Breast epithelium (tissue), 4 donors: ENCODE measurements around the gene COL16A1. TPM values are rescaled to one million over a fixed set of nuclear protein-coding genes. Genes with fewer than 3 reads are reported as not detected.

Experiments used
- DNase-seq, 2 donors: peaks; one replicate each; pipeline ENCODE4 v3.0.0-alpha.2; 2019; ENCODE audit warnings: low spot score in 2 of 2
- H3K27ac ChIP-seq, 2 donors: fragments of 200-600 bp; sonication (generic) in 1 of 2; one replicate each; pipeline ENCODE4 v1.5.1; 2016 to 2019; ENCODE audit warnings: mild to moderate bottlenecking in 1 of 2
- H3K27me3 ChIP-seq, 2 donors: fragments of 200-600 bp; sonication (generic) in 1 of 2; one replicate each; pipeline versions ENCODE4 v1.5.1 to v1.6.0; 2017 to 2019; ENCODE audit warnings: control low read depth in 1 of 2, mild to moderate bottlenecking in 1 of 2
- H3K36me3 ChIP-seq: fragments of 200-600 bp; one replicate; pipeline ENCODE4 v1.5.1; 2019
- H3K4me1 ChIP-seq, 2 donors: fragments of 200-600 bp; sonication (generic); one replicate each; pipeline ENCODE4 v1.5.1; 2016 to 2019; ENCODE audit warnings: control low read depth in 1 of 2
- H3K4me3 ChIP-seq, 3 donors: fragments of 200-600 bp; sonication (generic); 1 replicate in 2 of 3; 2 replicates in 1 of 3; pipeline ENCODE4 v1.5.1; 2016 to 2019; ENCODE audit warnings: mild to moderate bottlenecking in 3 of 3, moderate library complexity in 2 of 3
- H3K9me3 ChIP-seq, 2 donors: fragments of 200-600 bp; sonication (generic) in 1 of 2; one replicate each; pipeline ENCODE4 v1.5.1; 2016 to 2019; ENCODE audit warnings: control low read depth in 1 of 2
- CTCF ChIP-seq, 3 donors: fragments of 450-650 bp; IDR thresholded peaks; one replicate each; pipeline ENCODE4 v1.5.1; 2016 to 2017; ENCODE audit warnings: antibody characterized with exemption in 3 of 3, mild to moderate bottlenecking in 3 of 3, moderate library complexity in 3 of 3
- POLR2A ChIP-seq: fragments of 450-650 bp; IDR thresholded peaks from one replicate; pipeline ENCODE4 v1.6.1; 2016; ENCODE audit warnings: antibody characterized with exemption, mild to moderate bottlenecking, moderate library complexity
- POLR2AphosphoS5 ChIP-seq, 3 donors: sonication (generic); formaldehyde crosslinking; IDR thresholded peaks; one replicate each; pipeline ENCODE4 v1.6.1; 2017; ENCODE audit warnings: antibody characterized with exemption in 3 of 3
- intact Hi-C: fragments of 100-400 bp; cut with DNase I; formaldehyde crosslinking; loops from one replicate; pipeline ENCODE4 v1.15.1; 2023; ENCODE audit warnings: low total_unique reads
- total RNA-seq, 3 donors: library from RNA; depleted of rRNA; stranded (reverse); fragments of >200 nt; gene quantifications; one replicate each; pipeline ENCODE4 v1.1.0, GENCODE V29; 2016

COL16A1 gene
- total RNA-seq, 3 donors from 2014 or later, result 55.2 to 79.5 (median 58.7) TPM

- peak; percentile 91 to 97 for DNase-seq
- Histone ChIP-seq H3K4me3 (peak overlapping the region; percentile 49 to 67 (median 55)), H3K27ac (peak overlapping the region; percentile 93 to 95), H3K36me3 (no peaks in the 10 kb centered on the region), H3K4me1 (peaks cover 32 to 53% of the 10 kb centered on the region in 2 donors), H3K27me3 (no peaks in the 10 kb centered on the region), H3K9me3 (no peaks in the 10 kb centered on the region)
- intact Hi-C loops, result no loop called here
- TF ChIP-seq POLR2A (no peak), POLR2AphosphoS5 (IDR thresholded peaks at IDR 0.05) (peak; percentile 92 to 99 (median 97))
Observed at GRCh38 chr1:31701091-31701736, 2.6 kb downstream of the COL16A1 start.

GRCh38 chr1:31700468-31701090 lies 3.2 kb downstream of the COL16A1 start:
- H3K4me1 ChIP-seq, result peaks cover 33 to 58% of the 10 kb centered on the region in 2 donors
- peak overlapping the region; percentile 93 to 95 for H3K27ac ChIP-seq
- H3K4me3 ChIP-seq, result peak overlapping the region in 2 of 3 donors; percentile 37 to 49
- H3K36me3 ChIP-seq, result no peaks in the 10 kb centered on the region
- no peaks in the 10 kb centered on the region for H3K9me3 ChIP-seq
- DNase-seq, result no peak
- H3K27me3 ChIP-seq, result no peaks in the 10 kb centered on the region
- TF ChIP-seq POLR2A, result no peak
- TF ChIP-seq CTCF (IDR thresholded peaks at IDR 0.05), result no peak
- TF ChIP-seq POLR2AphosphoS5 (IDR thresholded peaks at IDR 0.05), result no peak
- intact Hi-C loops, result no loop called here

- DNase-seq, result peak in 1 of 2 donors; percentile 37
- peak overlapping the region; percentile 93 to 95 for H3K27ac ChIP-seq
- H3K4me1 ChIP-seq, result peaks cover 31 to 51% of the 10 kb centered on the region in 2 donors
- H3K36me3 ChIP-seq, result no peaks in the 10 kb centered on the region
- intact Hi-C loops, result no loop called here
- TF ChIP-seq POLR2A, result no peak
- TF ChIP-seq CTCF (IDR thresholded peaks at IDR 0.05), result no peak
- TF ChIP-seq POLR2AphosphoS5 (IDR thresholded peaks at IDR 0.05), result no peak
- no peaks in the 10 kb centered on the region for H3K27me3 ChIP-seq
- H3K4me3 ChIP-seq, result no peak overlapping the region
- H3K9me3 ChIP-seq, result no peaks in the 10 kb centered on the region
Observed at GRCh38 chr1:31699341-31699891, 4.4 kb downstream of the COL16A1 start.

GRCh38 chr1:31697369-31697984 lies 6.3 kb downstream of the COL16A1 start:
- intact Hi-C loops, result no loop called here
- no peaks in the 10 kb centered on the region for H3K9me3 ChIP-seq
- H3K27ac ChIP-seq, result peak overlapping the region; percentile 46 to 93
- H3K36me3 ChIP-seq, result no peaks in the 10 kb centered on the region
- DNase-seq, result no peak
- no peak overlapping the region for H3K4me3 ChIP-seq
- H3K4me1 ChIP-seq, result peaks cover 23 to 45% of the 10 kb centered on the region in 2 donors
- no peaks in the 10 kb centered on the region for H3K27me3 ChIP-seq
- TF ChIP-seq POLR2A (no peak), CTCF (IDR thresholded peaks at IDR 0.05) (no peak), POLR2AphosphoS5 (IDR thresholded peaks at IDR 0.05) (no peak)

GRCh38 chr1:31696242-31696641 lies 7.6 kb downstream of the COL16A1 start:
- no peak for TF ChIP-seq POLR2AphosphoS5 (IDR thresholded peaks at IDR 0.05)
- no peak for TF ChIP-seq CTCF (IDR thresholded peaks at IDR 0.05)
- TF ChIP-seq POLR2A, result no peak
- Histone ChIP-seq H3K9me3 (no peaks in the 10 kb centered on the region), H3K27me3 (no peaks in the 10 kb centered on the region), H3K36me3 (no peaks in the 10 kb centered on the region), H3K27ac (peak overlapping the region; percentile 80 to 81), H3K4me1 (peaks cover 23 to 39% of the 10 kb centered on the region in 2 donors), H3K4me3 (no peak overlapping the region)
- peak; percentile 69 to 91 for DNase-seq
- intact Hi-C loops, result no loop called here
